GM23338 (cell line): Measurements from ENCODE around the gene NELFCD. TPM values are rescaled to one million over a fixed set of nuclear protein-coding genes. Genes with fewer than 3 reads are reported as not detected.

Experiments
- ATAC-seq: fragments of 200-7000 bp; cut with Tn5 transposase; 3 replicates; pipeline ENCODE4 v1.9.1; 2020
- DNase-seq: peaks from one replicate; pipeline ENCODE4 v3.0.0-alpha.2; 2015; ENCODE audit warnings: low spot score
- H2AFZ ChIP-seq: fragments of 200-600 bp; sonication (generic); 2 replicates; pipeline ENCODE4 v1.8.0; 2016; ENCODE audit warnings: antibody characterized with exemption, mild to moderate bottlenecking, moderate library complexity
- H3F3A ChIP-seq: fragments of 200-600 bp; sonication (generic); replicated peaks from 2 replicates; pipeline ENCODE4 v1.8.0; 2017; ENCODE audit warnings: antibody characterized with exemption, mixed run types, low read depth
- H3K27ac ChIP-seq: fragments of 200-600 bp; sonication (generic); 2 replicates; pipeline ENCODE4 v1.6.1; 2016; ENCODE audit warnings: low read depth
- H3K27me3 ChIP-seq: fragments of 200-600 bp; sonication (generic); 2 replicates; pipeline ENCODE4 v1.8.0; 2016; ENCODE audit warnings: mild to moderate bottlenecking, mixed run types, moderate library complexity; ENCODE audit not compliant: insufficient read depth
- H3K36me3 ChIP-seq: fragments of 200-600 bp; sonication (generic); 2 replicates; pipeline ENCODE4 v1.8.0; 2016; ENCODE audit warnings: mild to moderate bottlenecking; ENCODE audit not compliant: insufficient read depth
- H3K4me1 ChIP-seq: fragments of 200-600 bp; sonication (generic); 2 replicates; pipeline ENCODE4 v1.8.0; 2016; ENCODE audit warnings: mild to moderate bottlenecking, moderate library complexity; ENCODE audit not compliant: insufficient read depth
- H3K4me2 ChIP-seq: fragments of 200-600 bp; sonication (generic); 2 replicates; pipeline ENCODE4 v1.7.1; 2017; ENCODE audit warnings: mixed run types
- H3K4me3 ChIP-seq: fragments of 200-600 bp; sonication (generic); 2 replicates; pipeline ENCODE4 v1.6.1; 2016; ENCODE audit warnings: mixed run types
- H3K79me2 ChIP-seq: fragments of 200-600 bp; sonication (generic); replicated peaks from 2 replicates; pipeline ENCODE4 v1.8.0; 2017; ENCODE audit warnings: mild to moderate bottlenecking; ENCODE audit not compliant: insufficient read depth
- H3K9me2 ChIP-seq: fragments of 200-600 bp; sonication (generic); 2 replicates; pipeline ENCODE4 v1.8.0; 2017; ENCODE audit not compliant: insufficient read depth
- H4K20me1 ChIP-seq: fragments of 200-600 bp; sonication (generic); replicated peaks from 2 replicates; pipeline ENCODE4 v1.8.0; 2017; ENCODE audit warnings: mild to moderate bottlenecking; ENCODE audit not compliant: insufficient read depth
- H3K27ac Mint-ChIP-seq: 2 replicates; pipeline ENCODE4 v1.8.0; 2020; ENCODE audit warnings: inconsistent platforms, mild to moderate bottlenecking, moderate library complexity, mixed read lengths
- H3K27me3 Mint-ChIP-seq: 3 replicates; pipeline ENCODE4 v1.8.0; 2022; ENCODE audit warnings: low read depth, mild to moderate bottlenecking, moderate library complexity, mixed read lengths, inconsistent platforms; ENCODE audit not compliant: insufficient read depth, poor library complexity
- H3K36me3 Mint-ChIP-seq: 3 replicates; pipeline ENCODE4 v1.8.0; 2021; ENCODE audit warnings: low read depth, mild to moderate bottlenecking, inconsistent platforms, moderate library complexity, mixed read lengths
- H3K4me1 Mint-ChIP-seq: 3 replicates; pipeline ENCODE4 v1.8.0; 2020; ENCODE audit warnings: mild to moderate bottlenecking, inconsistent platforms, mixed read lengths
- H3K4me3 Mint-ChIP-seq: 3 replicates; pipeline ENCODE4 v1.8.0; 2021; ENCODE audit warnings: moderate library complexity, mild to moderate bottlenecking, inconsistent platforms, mixed read lengths
- H3K9me3 Mint-ChIP-seq: 3 replicates; pipeline ENCODE4 v1.8.0; 2020; ENCODE audit warnings: moderate library complexity, mild to moderate bottlenecking, inconsistent platforms, mixed read lengths
- CREB1 ChIP-seq: fragments of 250-450 bp; sonication (Bioruptor Pico); IDR thresholded peaks from 2 replicates; pipeline ENCODE4 v1.5.0; 2020; ENCODE audit warnings: low read depth, mild to moderate bottlenecking, moderate library complexity
- CTCF ChIP-seq, 2 experiments: fragments of 200-600 bp in 1 of 2; sonication (generic) in 1 of 2; conservative IDR thresholded peaks; 2 replicates each; pipeline versions ENCODE4 v1.5.1 to v1.6.1; 2016 to 2017; ENCODE audit warnings: antibody characterized with exemption in 2 of 2, low read depth in 2 of 2, mild to moderate bottlenecking in 2 of 2, moderate library complexity in 1 of 2
- EZH2 ChIP-seq: fragments of 200-600 bp; sonication (generic); IDR thresholded peaks from one replicate; pipeline ENCODE4 v1.8.0; 2017; ENCODE audit warnings: antibody characterized with exemption, mild to moderate bottlenecking, low read depth; ENCODE audit not compliant: unreplicated experiment
- JUNB ChIP-seq: IDR thresholded peaks from one replicate; pipeline ENCODE4 v1.6.1; 2016; ENCODE audit warnings: antibody characterized with exemption; ENCODE audit not compliant: unreplicated experiment
- NANOG ChIP-seq: IDR thresholded peaks from 2 replicates; pipeline ENCODE4 v1.6.1; 2016; ENCODE audit warnings: antibody characterized with exemption, borderline replicate concordance
- REST ChIP-seq: IDR thresholded peaks from one replicate; pipeline ENCODE4 v1.6.1; 2018; ENCODE audit warnings: antibody characterized with exemption; ENCODE audit not compliant: unreplicated experiment
- STAT1 ChIP-seq: IDR thresholded peaks from one replicate; pipeline ENCODE4 v1.6.1; 2016; ENCODE audit warnings: antibody characterized with exemption; ENCODE audit not compliant: unreplicated experiment
- ZNF114 ChIP-seq: fragments of 250-450 bp; sonication (Bioruptor Pico); IDR thresholded peaks from 2 replicates; pipeline ENCODE4 v1.5.0; 2020; ENCODE audit warnings: mild to moderate bottlenecking, moderate library complexity
- ZNF331 ChIP-seq: fragments of 250-450 bp; sonication (Bioruptor Pico); IDR thresholded peaks from 2 replicates; pipeline ENCODE4 v1.5.0; 2020; ENCODE audit warnings: low read depth, mild to moderate bottlenecking, moderate library complexity
- polyA plus RNA-seq: library from polyadenylated mRNA; unstranded; fragments of >200 nt; fragmentation: Nextera tagmentation; extraction: Ambion mirVana; gene quantifications from 2 replicates; pipeline ENCODE4 v1.2.1, GENCODE V29; 2016
- total RNA-seq: library from RNA; depleted of rRNA; stranded (reverse); fragments of >200 nt; shearing (Covaris generic); gene quantifications from 2 replicates; pipeline ENCODE4 v1.2.3, GENCODE V29; 2014
- TF ChIP-seq, protein P1 (sequence below): IDR thresholded peaks from 2 replicates; pipeline ENCODE4 v1.6.1; 2016; ENCODE audit warnings: antibody characterized with exemption

NELFCD gene
- total and polyA plus RNA-seq, 2 experiments from 2014 or later = 52.9 to 75.8 TPM

DNA sequence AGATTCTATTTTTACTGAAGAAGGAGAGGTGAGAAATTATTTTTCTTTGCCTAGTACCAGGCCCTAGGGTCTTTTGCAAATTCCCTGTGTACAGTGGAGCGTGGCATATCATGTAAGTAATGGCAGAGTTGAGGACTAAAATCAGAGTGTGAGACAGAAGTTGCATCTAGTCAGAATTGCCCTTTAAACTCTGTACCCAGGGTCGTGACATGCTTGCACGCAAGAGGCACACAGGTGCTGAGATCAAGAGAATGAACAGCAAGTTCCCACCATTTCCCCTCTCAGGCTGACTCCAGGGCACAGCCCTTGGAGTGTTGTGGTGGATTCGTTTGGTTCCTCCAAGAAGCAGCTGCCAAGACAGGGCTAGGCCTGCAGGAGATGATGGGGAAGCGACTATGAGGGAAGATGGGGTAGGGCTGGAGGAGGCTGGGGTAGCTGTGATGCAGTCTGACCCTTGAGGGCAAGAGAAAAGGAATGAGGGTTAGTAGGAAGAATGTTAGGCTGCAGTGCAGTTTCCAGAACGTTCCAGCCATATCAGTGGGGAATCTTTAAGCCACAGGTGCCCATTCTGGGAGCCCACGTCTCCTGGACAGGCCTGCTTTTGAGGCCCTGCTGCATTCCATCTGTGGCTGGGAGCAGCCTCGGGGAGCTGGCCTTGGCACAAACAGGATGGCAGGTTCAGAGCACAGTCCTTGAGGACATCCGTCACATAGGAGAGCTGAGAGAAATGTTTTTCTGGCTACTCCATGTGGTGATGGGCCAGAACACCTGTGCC lies 6.9 kb downstream of the NELFCD start (continued):
- TF ChIP-seq ZNF331 (no peak), ZNF114 (no peak), EZH2 (no peak), NANOG (no peak), REST (no peak), JUNB (no peak), CTCF (conservative IDR thresholded peaks at IDR 0.05; ENCODE audit: low read depth in 2 of 2) (no peak), CREB1 (no peak), STAT1 (no peak)
- TF ChIP-seq, protein P1, sequence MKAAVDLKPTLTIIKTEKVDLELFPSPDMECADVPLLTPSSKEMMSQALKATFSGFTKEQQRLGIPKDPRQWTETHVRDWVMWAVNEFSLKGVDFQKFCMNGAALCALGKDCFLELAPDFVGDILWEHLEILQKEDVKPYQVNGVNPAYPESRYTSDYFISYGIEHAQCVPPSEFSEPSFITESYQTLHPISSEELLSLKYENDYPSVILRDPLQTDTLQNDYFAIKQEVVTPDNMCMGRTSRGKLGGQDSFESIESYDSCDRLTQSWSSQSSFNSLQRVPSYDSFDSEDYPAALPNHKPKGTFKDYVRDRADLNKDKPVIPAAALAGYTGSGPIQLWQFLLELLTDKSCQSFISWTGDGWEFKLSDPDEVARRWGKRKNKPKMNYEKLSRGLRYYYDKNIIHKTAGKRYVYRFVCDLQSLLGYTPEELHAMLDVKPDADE = no peak

GRCh38 chr20:58988565-58988882 lies 7.5 kb downstream of the NELFCD start:
- Histone ChIP-seq H3K36me3 (peaks cover 55% of the 10 kb centered on the region), H3K27me3 (no peaks in the 10 kb centered on the region), H3K4me3 (no peak overlapping the region), H3K79me2 (peaks cover 30% of the 10 kb centered on the region), H3F3A (no peaks in the 10 kb centered on the region), H4K20me1 (peaks cover 30% of the 10 kb centered on the region; the same call in 1 of the 2 replicates), H2AFZ (no peak overlapping the region), H3K9me2 (no peaks in the 10 kb centered on the region), H3K4me1 (peaks cover 8% of the 10 kb centered on the region), H3K27ac (no peak overlapping the region), H3K4me2 (no peak overlapping the region)
- ATAC-seq (no peak), DNase-seq (no peak)
- Mint-ChIP-seq H3K4me3 (no peak overlapping the region), H3K36me3 (peaks cover 72% of the 10 kb centered on the region), H3K9me3 (no peaks in the 10 kb centered on the region), H3K27ac (no peak overlapping the region), H3K27me3 (no peaks in the 10 kb centered on the region), H3K4me1 (peaks cover 11% of the 10 kb centered on the region)
- no peak for TF ChIP-seq ZNF331
- no peak for TF ChIP-seq EZH2
- TF ChIP-seq STAT1 = no peak
- TF ChIP-seq REST = no peak
